HG02623 (cell line): ENCODE data around the gene TMEM108.

Source experiments
- ATAC-seq: cut with Tn5 transposase; IDR thresholded peaks from one replicate; pipeline ENCODE4 v1.9.1; 2021; ENCODE audit warnings: moderate library complexity; ENCODE audit not compliant: unreplicated experiment

Gene TMEM108

DNA sequence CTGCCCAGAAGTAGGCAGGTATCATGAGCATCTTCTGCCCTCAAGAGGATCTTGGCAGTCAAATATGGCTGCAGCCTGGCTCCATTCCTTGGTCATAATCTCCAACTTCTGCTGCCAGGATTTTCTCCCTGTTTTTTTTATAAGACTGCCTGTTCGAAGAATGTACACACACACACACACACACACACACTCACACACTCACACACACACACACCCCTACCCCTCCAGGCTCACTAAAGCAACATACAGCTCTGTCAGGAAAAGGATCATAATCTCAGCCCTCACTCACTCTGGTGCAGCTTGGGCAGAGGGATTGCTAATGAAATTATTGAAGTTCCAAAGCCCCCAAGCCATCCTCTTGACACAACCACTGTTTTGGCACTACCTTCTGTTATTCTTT, 232.4 kb downstream of the TMEM108 start:
- ATAC-seq, result no peak

DNA sequence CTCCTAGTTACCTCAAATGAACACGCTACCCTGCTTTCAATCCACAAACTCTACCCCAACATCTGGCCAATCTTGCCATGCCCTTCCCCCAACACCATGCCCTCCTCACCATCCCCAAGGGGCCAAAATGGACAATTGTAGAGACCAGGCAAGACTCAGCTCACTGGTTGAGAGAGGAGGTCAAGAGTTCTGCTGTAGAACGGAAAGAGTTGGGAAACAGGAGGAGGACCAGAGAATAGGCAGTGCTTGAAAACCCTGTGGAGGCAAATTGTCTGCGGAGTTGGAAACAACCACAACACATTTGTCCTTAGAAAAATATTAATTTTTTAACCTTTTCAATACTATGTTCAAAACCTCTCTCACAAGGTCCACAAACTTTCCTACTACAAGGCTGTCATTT, 232.9 kb downstream of the TMEM108 start:
- no peak for ATAC-seq

DNA sequence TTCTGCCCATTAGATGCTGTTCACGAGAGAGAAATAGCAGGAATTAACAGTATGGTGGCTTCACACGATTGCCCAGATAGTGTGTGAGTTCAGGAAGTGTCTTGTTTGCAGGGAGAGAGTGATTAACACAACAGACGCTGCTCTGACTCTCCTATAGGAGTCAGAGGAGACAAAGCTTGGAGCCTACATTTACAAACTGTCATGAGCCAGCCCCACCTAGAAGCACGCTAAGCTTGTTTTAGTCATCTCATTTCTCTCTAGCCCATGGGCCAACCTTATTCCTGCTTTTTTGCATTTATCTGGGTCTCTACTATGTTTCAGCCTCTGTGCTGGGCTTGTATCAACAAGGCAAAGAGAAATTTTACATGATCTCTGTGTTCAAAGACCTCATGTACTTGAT, 233.3 kb downstream of the TMEM108 start:
- ATAC-seq, result no peak

DNA sequence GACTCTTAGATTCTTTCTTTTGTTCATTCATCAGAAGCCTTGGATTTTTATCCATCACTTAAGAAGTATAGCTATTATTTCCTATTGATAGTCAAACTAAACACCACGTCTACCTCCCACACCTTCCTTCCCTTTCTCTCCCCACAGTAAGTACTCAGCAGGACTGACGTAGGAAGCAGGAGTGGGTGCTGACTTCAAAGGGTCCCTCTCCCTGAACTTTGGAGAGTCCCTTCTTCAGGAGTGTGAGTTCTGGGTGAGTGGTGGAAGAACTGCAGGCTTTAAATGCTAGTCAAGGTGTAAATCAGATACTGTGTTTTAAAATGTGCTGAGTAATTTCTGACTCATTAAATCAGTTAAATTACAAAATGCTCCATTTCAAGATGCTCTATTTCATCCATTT, 235.2 kb downstream of the TMEM108 start:
- no peak for ATAC-seq

DNA sequence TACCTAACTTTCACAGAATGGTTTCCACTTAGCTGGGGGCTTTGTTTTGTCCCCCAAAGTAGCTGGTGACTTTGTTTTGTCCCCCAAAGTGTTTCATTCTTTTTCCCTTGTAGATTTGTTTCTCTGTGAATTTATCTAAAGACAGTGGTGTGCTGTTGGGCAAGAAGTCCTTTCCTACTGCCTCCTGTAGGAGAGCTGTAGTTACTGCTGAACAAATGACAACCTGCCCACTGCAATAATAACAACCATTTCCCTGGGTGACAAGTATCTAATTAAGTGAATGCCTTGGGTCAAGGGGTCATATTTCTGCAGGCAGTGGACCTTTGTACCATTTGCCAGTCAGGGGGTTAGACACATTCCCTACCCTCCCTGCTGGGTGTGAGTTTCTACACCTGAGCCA, 236.3 kb downstream of the TMEM108 start:
- ATAC-seq, result no peak

DNA sequence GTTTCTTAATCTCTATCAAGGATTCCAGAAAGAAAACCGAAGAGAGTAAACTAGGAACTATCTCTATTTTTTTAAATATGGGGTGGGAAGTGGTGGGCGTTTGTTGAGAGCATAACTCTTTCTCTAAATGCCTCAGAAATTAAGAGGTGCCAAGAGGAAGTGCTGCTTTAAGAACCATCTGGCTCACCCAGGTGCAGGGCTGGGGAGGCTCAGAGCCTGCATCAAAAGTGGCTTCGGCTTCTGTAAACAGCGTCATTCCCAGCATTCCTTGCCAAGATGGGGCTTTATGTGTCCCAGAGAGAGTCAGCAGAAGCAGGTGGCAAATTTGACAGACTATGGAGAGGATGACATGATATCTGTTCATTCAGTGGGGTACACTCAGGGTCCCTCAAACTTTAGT, 238.4 kb downstream of the TMEM108 start:
- no peak for ATAC-seq

DNA sequence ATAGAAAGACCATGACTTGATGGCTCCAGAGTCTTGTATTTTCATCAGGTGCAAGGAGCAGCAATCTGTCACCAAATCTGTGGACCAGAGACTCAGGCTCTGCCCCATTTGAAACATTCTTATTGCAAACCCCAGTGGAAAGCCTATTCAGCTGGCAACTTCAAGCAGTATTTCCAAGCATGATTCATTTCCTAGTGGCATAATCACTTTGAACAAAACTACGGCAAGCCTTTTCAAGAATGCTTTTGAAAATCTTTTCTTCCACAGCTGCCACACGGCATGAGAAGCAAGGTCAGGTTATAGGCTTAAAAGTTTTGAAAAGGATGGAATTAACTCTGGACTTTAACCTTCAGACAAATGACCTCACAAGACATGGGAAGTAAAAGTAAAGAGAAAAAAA, 239.6 kb downstream of the TMEM108 start:
- ATAC-seq, result no peak

DNA sequence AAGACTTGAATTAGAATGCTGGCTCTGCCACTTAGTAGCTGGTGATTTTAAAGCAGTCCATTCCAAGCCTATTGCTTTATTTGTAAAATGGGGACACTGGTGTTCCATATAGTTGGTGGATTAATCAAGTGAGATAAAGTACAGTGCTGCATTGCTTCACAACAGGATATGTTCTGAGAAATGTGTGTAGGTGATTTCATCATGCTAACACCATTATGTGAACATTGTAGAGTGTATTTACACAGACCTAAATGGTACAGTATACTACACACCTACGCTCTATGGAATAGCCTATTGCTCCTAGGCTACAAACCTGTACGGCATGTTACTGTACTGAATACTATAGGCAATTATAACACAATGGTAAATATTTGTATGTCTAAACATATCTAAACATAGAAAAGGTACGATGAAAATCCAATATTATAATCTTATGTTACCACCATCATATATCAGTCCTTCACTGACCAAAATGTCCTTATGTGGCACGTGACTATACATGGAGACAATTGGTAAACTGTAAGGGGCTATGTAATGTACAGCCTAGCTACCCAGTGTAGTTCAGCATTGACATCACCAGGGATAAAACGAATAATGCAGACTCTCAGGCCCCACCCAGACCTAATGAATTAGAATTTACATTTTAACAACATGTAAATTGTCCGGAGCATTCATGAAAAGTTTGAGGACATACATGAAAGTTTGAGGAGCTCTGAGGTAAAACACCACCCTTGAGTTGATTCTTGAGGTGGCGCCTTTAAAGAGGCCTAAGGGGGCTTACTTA, 240.3 kb downstream of the TMEM108 start:
- ATAC-seq, result no peak

DNA sequence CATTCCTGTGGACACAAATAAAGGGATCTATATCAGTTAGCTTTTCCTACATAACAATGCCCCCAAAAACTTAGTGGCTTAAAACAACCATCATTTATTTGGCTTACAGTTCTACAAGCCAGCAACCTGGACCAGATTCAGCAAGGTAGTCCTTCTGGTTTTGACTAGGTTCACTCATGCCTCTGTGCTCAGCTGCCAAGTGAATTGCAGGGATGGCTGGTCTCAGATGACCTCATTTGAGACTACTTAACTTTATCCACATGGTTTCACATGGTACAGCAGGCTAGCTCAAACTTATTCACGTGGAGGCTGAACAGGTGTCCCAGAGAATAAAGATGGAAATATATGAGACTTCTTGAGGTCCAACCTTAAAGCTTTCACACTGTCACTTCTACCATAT, 242.4 kb downstream of the TMEM108 start:
- ATAC-seq, result no peak

DNA sequence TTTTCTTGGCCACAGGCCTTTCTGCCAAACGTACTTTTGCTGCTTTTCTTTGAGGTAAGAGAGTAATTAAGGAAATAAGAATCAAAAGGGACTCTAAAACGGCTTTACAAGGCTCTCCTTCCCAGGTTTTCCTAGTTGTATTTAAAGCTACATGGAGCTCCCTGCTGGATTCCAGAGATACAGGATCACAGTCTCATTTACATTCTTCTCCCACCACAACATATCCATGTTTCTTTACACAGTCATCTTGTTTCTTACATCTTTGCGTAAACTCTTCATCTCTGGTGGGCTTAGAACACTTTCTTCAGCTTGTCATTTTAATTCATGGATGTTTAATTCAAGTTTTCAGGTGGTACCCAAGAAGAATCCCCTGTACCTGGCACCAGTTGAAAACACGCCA, 244.0 kb downstream of the TMEM108 start:
- no peak for ATAC-seq

DNA sequence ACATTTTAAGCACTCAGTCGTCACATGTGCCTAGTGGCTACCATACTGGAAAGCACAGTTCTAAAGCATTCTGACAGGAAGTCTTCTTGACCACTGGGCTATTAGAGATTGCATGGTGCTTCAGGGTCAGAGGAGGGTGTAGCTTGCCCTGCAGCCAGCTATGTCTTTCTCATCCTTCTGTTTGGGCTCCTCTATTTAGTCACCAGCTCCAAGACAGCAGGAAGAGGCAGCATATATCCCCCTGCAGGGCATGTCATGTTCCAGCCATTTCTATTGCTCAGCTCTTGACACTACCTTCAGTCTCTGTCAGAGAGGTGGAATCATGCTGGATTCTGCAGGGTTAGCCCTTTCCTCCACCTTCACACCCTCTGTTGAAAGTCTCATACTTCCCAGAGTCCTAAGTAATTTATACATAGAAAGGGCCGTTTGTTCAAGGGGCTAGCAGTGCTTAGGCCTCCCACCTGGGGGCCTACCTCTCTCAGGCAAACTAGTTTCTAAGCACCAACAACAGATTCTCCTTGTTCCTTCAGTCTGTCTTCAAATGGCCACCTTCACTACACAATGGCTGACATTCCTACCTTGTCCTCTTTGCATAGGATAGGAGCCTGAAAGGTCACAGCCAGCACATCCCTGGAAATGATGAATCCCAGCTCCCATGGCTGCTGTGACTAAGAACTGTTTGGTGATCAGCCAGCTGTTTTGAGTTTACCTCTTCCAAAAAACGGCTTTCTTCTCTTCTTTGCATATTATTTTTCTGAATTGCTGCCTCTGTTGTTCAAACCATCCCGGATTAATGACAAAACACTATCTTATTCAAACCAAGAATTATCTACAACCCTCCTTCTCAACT, 246.0 kb downstream of the TMEM108 start:
- no peak for ATAC-seq

DNA sequence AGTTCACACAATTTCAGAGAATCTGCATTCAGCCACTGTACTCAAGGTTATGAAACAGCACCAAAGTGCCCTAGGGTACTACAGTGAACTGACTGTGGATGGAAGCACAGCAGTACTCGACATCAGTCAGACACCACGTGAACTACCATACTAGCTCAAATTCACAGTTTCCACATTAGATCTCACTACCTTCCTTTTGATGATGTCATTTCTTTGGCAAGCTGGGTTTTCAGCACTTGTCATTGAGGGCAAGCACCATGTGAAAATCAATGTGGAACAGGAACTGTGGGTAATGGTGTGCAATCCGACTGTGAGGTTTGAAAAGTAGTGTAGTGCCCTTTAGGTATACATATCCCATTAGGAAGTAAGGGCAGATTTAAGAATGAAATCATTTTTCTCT, 251.1 kb downstream of the TMEM108 start:
- ATAC-seq, result no peak

DNA sequence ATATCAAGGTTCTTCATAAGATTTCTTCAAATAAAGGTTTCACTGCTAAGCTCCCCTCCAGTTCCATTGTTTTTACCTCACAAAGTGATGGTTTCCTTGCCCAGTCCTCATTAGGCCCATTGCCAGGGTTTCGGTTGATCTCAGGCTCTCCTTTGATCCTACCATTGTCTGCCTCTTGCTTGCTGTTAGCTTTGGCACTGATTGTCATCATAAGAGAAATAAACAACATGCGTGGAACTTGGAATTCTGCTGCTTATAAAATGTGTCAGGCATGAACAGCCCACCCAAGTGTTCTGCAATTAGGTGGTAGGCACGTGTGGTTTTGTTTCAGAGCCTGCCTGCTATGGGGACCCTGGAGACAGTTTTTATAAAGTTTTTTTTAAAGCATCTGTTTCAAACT, 254.1 kb downstream of the TMEM108 start:
- ATAC-seq, result no peak

DNA sequence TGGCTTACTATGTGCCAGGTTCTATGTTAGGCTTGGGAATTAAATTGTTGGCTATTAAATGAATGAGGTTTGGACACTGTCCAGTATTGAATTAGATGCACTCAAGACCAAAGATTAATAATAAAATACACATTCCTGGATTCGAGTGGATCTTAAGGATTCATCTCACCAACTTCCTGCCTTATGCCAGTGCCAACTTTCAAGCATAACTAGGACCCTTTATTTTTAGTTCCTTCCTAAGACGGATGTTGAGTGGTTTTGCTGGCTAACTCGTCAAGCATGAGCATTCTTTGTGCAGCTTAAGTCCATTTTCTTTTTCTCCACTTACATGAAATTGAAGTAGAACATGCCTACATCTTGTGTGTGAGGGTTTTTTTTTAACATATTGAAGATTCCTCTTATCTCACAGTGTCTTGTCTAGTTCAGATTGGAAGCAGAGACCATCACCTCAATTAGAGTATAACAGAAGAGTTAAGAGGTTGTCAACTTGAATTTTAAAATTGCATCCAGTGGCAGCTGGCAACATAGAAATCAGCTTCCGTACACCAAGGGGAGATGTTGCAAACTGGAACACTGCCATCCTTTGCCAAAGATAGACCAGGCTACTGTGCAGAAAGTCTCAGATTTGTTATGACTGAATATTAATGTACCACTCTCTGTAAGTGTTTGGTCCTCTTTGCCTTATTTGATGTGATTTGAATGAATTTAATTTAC, 255.4 kb downstream of the TMEM108 start:
- no peak for ATAC-seq

DNA sequence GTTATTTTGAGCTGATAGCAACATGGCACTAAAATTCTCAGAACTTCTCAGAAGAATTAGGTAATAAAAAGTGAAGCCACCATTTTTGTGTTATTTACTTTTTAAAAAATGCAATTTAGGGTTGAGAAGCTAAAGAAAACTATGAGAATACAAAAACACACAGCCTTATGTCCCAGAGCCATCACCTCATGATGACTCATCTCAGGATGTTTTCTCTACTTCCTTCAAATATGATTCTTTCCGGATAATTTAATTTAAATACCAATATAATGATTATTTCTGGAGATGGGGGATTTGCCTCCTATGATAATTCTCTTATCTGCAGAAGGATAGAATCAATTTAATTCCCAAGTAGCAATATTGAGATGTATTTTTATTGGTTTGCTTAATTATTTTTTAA, 256.1 kb downstream of the TMEM108 start:
- ATAC-seq, result no peak

DNA sequence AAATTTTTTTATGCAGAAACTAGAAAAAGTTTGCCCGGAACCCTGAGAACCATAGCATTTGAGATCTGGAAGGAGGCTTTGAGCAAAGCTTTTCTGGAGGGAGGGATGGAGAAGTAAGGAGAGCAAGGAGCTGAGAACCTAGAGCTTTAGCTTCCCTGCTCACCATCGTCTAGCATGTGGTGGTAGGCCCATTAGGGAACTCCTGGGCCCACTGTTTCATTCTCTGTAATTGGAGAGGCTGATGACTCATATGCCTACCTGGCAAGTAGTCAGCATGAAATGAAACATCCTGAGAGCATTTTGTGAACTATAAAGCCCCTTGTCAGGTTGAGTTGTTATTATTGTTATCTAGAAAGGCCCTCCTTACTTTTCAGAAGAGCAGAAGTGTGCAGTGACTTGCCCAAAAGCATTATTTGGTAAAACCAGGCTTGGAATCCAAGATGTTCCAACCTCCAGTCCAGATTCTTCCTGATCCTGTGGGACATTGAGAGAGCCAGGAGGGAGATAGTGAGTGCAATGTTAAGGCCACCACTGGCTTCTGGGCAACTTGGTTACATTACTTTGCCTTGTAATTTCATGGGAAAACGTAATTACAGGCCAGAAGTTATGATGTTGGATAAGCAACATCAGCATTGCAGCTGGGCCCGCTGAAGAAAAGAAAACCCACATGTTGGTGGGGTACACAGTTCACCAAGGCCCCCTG, 257.2 kb downstream of the TMEM108 start:
- peak; percentile 74 for ATAC-seq

DNA sequence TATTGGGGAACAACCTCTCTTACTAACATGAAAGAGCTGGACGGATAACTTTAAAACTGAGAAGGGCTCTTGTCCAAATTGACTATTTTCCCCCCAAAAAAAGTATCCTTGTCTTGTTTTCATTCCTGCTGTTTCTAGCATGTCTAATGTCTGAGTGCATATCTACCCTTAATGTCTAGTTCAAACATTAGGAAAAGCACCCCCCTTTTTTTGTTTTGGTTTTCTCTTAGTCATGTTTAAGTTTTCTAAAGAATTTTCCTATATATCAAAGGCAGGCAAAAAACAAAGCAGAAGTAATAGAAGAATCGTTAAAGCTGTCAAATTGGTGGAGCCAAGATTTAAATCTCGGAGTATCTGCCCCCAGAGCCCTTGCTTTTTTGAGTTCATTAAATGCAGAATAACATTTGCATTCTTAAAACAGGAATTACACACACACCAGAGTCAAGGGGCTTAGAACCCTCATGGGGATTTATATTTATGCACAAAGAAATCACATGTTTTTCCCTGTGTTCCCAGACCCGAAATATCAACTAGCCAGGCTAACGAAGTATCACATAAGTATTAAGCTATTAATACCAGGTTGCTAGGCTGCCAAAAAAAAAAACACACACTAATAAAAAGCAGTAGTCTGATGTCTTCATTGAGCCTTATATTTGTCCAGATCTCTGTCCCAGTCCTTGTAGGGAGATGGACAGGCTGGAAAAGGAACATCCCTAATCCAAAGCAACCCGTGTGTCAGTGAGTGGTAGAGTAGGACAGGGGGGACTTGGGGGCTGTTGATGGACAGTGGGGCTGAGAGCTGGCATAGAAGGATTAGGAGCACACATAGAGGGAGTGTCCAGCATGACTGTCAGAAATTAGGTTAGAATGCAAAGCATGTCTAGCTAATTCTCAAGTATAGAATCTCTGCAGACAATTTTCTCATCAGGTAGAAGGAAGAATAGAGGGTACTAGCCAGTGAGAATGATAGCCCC, 258.0 kb downstream of the TMEM108 start:
- no peak for ATAC-seq

DNA sequence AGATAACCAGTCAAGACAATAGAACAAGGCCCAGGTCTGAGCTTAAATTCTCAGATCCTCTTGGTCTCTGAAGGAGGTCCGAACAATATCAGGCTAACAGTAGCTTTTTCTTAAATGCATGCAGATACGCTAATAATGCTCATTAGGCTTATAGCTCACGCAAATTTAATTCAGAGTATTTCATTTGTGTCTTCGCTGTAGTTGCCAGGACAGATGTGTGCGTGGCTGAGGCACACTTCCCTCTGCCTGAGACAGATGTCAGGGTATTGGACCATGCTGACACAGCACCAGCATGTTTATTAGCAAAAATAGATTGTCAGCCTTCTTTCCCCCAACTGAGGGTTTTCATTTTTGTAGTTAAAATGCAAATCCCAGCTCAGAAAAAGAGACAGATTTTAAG, 258.8 kb downstream of the TMEM108 start:
- no peak for ATAC-seq

DNA sequence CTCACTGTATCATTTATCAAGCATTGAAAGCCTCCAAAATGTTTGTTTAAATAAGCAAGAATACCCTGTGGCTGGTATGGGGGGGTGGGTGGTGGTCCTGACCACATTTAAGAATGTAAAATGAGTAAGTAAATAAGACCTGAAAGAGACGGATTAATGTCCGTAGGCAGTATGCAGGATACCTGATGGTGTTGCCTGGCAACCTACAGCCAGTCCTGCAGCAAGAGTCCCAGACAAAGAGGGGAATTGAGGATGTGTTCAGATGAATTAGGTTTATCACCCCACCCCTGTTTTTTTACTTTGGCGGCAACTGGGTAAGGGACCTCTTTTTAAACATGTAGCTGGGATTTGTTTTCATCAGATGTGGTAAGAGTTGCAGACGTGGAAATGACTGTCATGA, 261.9 kb downstream of the TMEM108 start:
- no peak for ATAC-seq

DNA sequence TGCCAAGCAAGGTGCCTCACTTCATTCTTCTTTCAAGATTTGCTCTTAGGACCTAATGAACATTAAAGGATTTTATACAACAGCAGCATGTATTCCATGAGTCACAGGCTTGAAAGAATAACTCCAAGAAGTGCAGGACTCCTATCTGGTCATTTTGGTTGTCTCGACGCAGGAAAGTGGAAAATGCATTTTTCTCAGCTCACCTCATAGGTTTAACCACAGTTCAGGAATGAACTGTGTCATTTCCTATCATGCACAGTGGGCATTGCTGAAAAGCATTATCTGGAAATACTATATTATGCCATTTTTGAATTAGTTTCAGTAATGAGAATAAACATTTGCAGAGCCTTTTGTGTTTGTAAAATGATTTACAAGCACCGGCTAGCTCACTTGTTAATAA, 263.0 kb downstream of the TMEM108 start:
- no peak for ATAC-seq
